HEK293T (cell line): Measurements from ENCODE around the gene CASTOR1.

Experiments
- CTCF ChIA-PET: fragments of 350-600 bp; formaldehyde crosslinking; extraction: SDS; loops from one replicate; lab custom pipeline; 2021; ENCODE audit warnings: antibody characterized with exemption, inconsistent platforms; lab: Yijun Ruan, JAX
- POLR2A ChIA-PET: fragments of 350-600 bp; formaldehyde crosslinking; extraction: SDS; loops from one replicate; lab custom pipeline; 2020; ENCODE audit warnings: antibody characterized with exemption, inconsistent platforms; lab: Yijun Ruan, JAX
- DNase-seq: peaks from one replicate; pipeline ENCODE4 v3.0.0; 2012; ENCODE audit warnings: mixed read lengths; ENCODE audit errors: extremely low spot score
- ARNT ChIP-seq: fragments of 450-650 bp; IDR thresholded peaks from 2 replicates; pipeline ENCODE4 v1.6.1; 2017; ENCODE audit warnings: mild to moderate bottlenecking
- BHLHE40 ChIP-seq: fragments of 450-650 bp; IDR thresholded peaks from 2 replicates; pipeline ENCODE4 v1.6.1; 2016; ENCODE audit warnings: mild to moderate bottlenecking, moderate library complexity, borderline replicate concordance
- CTBP1 ChIP-seq: fragments of 450-650 bp; IDR thresholded peaks from 2 replicates; pipeline ENCODE4 v1.6.1; 2016; ENCODE audit warnings: borderline replicate concordance
- ELF4 ChIP-seq: fragments of 450-650 bp; IDR thresholded peaks from 2 replicates; pipeline ENCODE4 v1.6.1; 2017; ENCODE audit warnings: antibody characterized with exemption
- FOXA1 ChIP-seq: fragments of 450-650 bp; IDR thresholded peaks from 2 replicates; pipeline ENCODE4 v1.6.1; 2016; ENCODE audit warnings: mild to moderate bottlenecking
- FOXK2 ChIP-seq: fragments of 450-650 bp; IDR thresholded peaks from 2 replicates; pipeline ENCODE4 v1.6.1; 2016; ENCODE audit warnings: mild to moderate bottlenecking
- FOXM1 ChIP-seq: fragments of 450-650 bp; IDR thresholded peaks from 2 replicates; pipeline ENCODE4 v1.6.1; 2017; ENCODE audit warnings: mild to moderate bottlenecking, borderline replicate concordance
- HDGF ChIP-seq: fragments of 450-650 bp; IDR thresholded peaks from 2 replicates; pipeline ENCODE4 v1.6.1; 2017; ENCODE audit warnings: antibody characterized with exemption, borderline replicate concordance
- L3MBTL2 ChIP-seq: fragments of 450-650 bp; conservative IDR thresholded peaks from 2 replicates; pipeline ENCODE4 v1.6.1; 2016; ENCODE audit warnings: mild to moderate bottlenecking
- LEF1 ChIP-seq: fragments of 450-650 bp; IDR thresholded peaks from 2 replicates; pipeline ENCODE4 v1.6.1; 2017; ENCODE audit warnings: mild to moderate bottlenecking, borderline replicate concordance
- NFRKB ChIP-seq: fragments of 450-650 bp; IDR thresholded peaks from 2 replicates; pipeline ENCODE4 v1.6.1; 2016; ENCODE audit warnings: mild to moderate bottlenecking, moderate library complexity
- PKNOX1 ChIP-seq: fragments of 450-650 bp; IDR thresholded peaks from 2 replicates; pipeline ENCODE4 v1.6.1; 2016
- SP1 ChIP-seq: fragments of 450-650 bp; IDR thresholded peaks from 2 replicates; pipeline ENCODE4 v1.6.1; 2017
- SUZ12 ChIP-seq: fragments of 450-650 bp; IDR thresholded peaks from 2 replicates; pipeline ENCODE4 v1.6.1; 2016; ENCODE audit warnings: mild to moderate bottlenecking
- TARDBP ChIP-seq: fragments of 450-650 bp; IDR thresholded peaks from 2 replicates; pipeline ENCODE4 v1.6.1; 2016
- ZNF384 ChIP-seq: fragments of 450-650 bp; IDR thresholded peaks from 2 replicates; pipeline ENCODE4 v1.6.1; 2016

The CASTOR1 gene

GRCh38 chr22:30309951-30310741 lies 20.8 kb upstream of the CASTOR1 start:
- POLR2A ChIA-PET, result interaction anchor here (1.1 kb wide), 1 partner anchor 22 kb away, joined by 3 read pairs; no protein-coding TSS in a partner anchor
- no peak for DNase-seq
- no peak for TF ChIP-seq HDGF
- TF ChIP-seq SUZ12, result no peak
- no peak for TF ChIP-seq NFRKB
- no peak for TF ChIP-seq CTBP1
- TF ChIP-seq BHLHE40, result no peak
- no peak for TF ChIP-seq ELF4
- no peak for TF ChIP-seq FOXM1
- TF ChIP-seq TARDBP, result no peak
- TF ChIP-seq LEF1, result no peak
- no peak for TF ChIP-seq ZNF384
- TF ChIP-seq FOXK2, result no peak
- no peak for TF ChIP-seq SP1
- no peak for TF ChIP-seq PKNOX1
- TF ChIP-seq L3MBTL2, result no peak
- no peak for TF ChIP-seq FOXA1
- CTCF ChIA-PET, result no interaction called here

GRCh38 chr22:30308518-30309230 lies 19.4 kb upstream of the CASTOR1 start:
- ChIA-PET CTCF (no interaction called here), POLR2A (no interaction called here)
- DNase-seq, result no peak
- TF ChIP-seq CTBP1 (no peak), ARNT (no peak), HDGF (no peak), ELF4 (no peak), SP1 (no peak), FOXM1 (no peak), SUZ12 (no peak), NFRKB (no peak), PKNOX1 (no peak)

- ChIA-PET POLR2A (no interaction called here), CTCF (interaction anchor here (0.6 kb wide), 1 partner anchor 310 kb away, joined by 3 read pairs; no protein-coding TSS in a partner anchor)
- DNase-seq, result no peak
- no peak for TF ChIP-seq HDGF
- TF ChIP-seq CTBP1, result no peak
- no peak for TF ChIP-seq L3MBTL2
- no peak for TF ChIP-seq NFRKB
Observed at GRCh38 chr22:30308093-30308492, 18.8 kb upstream of the CASTOR1 start.

GRCh38 chr22:30307041-30307574 lies 17.8 kb upstream of the CASTOR1 start:
- no peak for TF ChIP-seq LEF1
- no peak for TF ChIP-seq SUZ12
- no peak for TF ChIP-seq ARNT
- no peak for TF ChIP-seq FOXM1
- ChIA-PET CTCF (interaction anchor here (0.7 kb wide), 1 partner anchor 447 kb away, joined by 3 read pairs; no protein-coding TSS in a partner anchor), POLR2A (no interaction called here)
- DNase-seq, result no peak

- TF ChIP-seq L3MBTL2 (no peak), ARNT (no peak), FOXM1 (no peak), ELF4 (no peak), HDGF (no peak), FOXK2 (no peak), PKNOX1 (no peak), SP1 (no peak), SUZ12 (no peak), NFRKB (no peak), BHLHE40 (no peak), TARDBP (no peak), FOXA1 (no peak), CTBP1 (no peak), ZNF384 (no peak), LEF1 (no peak)
- CTCF ChIA-PET, result interaction anchor here (0.7 kb wide), 1 partner anchor 448 kb away, joined by 3 read pairs; no protein-coding TSS in a partner anchor
- POLR2A ChIA-PET, result no interaction called here
- DNase-seq, result no peak
Observed at GRCh38 chr22:30306627-30307011, 17.3 kb upstream of the CASTOR1 start.
